ENCODE measurements around the gene HOXC4.

DNA sequence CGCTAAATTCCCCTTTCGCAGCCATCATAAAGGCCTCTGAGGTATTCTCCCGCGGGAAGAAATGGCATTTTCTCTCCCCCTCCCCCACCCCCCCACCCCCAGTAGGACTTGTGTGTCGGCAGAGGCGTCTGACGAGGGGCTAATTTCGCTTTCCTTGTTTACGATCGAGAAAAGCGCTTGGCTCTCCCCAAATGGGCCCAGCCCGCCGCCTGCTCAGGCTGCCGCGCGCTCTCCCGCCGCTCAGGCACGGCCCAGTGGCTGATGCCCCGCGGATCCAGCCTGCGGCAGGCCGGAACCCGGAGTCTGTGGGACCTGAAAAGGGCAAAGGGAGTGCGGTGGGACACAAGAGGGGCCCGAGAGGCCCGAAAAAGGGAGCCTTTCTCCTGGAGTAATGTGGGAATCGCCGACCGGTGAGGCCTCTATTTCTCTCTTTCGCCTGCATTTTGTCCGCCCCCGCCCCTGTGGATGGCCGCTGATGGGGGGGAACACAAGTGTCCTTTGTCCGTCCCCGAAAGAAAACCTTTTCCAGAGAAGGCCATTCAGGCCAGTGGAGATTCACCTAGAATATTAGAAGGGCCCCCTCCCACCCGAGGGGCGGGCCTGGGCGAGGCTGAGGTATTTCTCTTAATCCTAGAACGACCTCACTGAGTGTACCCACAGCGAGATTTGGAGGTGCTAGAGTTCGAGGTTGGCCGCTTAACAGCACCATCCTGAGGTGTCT, 34.4 kb upstream of the HOXC4 start:
- TF ChIP-seq MZF1 (tag by site-specific recombination; IDR thresholded peaks at IDR 0.05; ENCODE audit: borderline replicate concordance), result no peak
- TF ChIP-seq, protein P1, sequence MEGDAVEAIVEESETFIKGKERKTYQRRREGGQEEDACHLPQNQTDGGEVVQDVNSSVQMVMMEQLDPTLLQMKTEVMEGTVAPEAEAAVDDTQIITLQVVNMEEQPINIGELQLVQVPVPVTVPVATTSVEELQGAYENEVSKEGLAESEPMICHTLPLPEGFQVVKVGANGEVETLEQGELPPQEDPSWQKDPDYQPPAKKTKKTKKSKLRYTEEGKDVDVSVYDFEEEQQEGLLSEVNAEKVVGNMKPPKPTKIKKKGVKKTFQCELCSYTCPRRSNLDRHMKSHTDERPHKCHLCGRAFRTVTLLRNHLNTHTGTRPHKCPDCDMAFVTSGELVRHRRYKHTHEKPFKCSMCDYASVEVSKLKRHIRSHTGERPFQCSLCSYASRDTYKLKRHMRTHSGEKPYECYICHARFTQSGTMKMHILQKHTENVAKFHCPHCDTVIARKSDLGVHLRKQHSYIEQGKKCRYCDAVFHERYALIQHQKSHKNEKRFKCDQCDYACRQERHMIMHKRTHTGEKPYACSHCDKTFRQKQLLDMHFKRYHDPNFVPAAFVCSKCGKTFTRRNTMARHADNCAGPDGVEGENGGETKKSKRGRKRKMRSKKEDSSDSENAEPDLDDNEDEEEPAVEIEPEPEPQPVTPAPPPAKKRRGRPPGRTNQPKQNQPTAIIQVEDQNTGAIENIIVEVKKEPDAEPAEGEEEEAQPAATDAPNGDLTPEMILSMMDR (tag by site-specific recombination; IDR thresholded peaks at IDR 0.05), result no peak
- no peak for TF ChIP-seq ZNF707 (tag by site-specific recombination; IDR thresholded peaks at IDR 0.05)
- TF ChIP-seq, protein P2, sequence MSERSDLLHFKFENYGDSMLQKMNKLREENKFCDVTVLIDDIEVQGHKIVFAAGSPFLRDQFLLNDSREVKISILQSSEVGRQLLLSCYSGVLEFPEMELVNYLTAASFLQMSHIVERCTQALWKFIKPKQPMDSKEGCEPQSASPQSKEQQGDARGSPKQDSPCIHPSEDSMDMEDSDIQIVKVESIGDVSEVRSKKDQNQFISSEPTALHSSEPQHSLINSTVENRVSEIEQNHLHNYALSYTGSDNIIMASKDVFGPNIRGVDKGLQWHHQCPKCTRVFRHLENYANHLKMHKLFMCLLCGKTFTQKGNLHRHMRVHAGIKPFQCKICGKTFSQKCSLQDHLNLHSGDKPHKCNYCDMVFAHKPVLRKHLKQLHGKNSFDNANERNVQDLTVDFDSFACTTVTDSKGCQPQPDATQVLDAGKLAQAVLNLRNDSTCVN (tag by site-specific recombination; optimal IDR thresholded peaks at IDR 0.05), result peak; percentile 39
- no peak for TF ChIP-seq ZBTB1 (tag by site-specific recombination; IDR thresholded peaks at IDR 0.05)
- no peak for TF ChIP-seq ZNF561 (tag by site-specific recombination; IDR thresholded peaks at IDR 0.05; ENCODE audit: borderline replicate concordance)
- TF ChIP-seq, protein P3, sequence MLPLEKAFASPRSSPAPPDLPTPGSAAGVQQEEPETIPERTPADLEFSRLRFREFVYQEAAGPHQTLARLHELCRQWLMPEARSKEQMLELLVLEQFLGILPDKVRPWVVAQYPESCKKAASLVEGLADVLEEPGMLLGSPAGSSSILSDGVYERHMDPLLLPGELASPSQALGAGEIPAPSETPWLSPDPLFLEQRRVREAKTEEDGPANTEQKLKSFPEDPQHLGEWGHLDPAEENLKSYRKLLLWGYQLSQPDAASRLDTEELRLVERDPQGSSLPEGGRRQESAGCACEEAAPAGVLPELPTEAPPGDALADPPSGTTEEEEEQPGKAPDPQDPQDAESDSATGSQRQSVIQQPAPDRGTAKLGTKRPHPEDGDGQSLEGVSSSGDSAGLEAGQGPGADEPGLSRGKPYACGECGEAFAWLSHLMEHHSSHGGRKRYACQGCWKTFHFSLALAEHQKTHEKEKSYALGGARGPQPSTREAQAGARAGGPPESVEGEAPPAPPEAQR (tag by site-specific recombination; IDR thresholded peaks at IDR 0.05), result no peak
- TF ChIP-seq ZBTB21 (tag by site-specific recombination; IDR thresholded peaks at IDR 0.05), result no peak
- TF ChIP-seq, protein P4, sequence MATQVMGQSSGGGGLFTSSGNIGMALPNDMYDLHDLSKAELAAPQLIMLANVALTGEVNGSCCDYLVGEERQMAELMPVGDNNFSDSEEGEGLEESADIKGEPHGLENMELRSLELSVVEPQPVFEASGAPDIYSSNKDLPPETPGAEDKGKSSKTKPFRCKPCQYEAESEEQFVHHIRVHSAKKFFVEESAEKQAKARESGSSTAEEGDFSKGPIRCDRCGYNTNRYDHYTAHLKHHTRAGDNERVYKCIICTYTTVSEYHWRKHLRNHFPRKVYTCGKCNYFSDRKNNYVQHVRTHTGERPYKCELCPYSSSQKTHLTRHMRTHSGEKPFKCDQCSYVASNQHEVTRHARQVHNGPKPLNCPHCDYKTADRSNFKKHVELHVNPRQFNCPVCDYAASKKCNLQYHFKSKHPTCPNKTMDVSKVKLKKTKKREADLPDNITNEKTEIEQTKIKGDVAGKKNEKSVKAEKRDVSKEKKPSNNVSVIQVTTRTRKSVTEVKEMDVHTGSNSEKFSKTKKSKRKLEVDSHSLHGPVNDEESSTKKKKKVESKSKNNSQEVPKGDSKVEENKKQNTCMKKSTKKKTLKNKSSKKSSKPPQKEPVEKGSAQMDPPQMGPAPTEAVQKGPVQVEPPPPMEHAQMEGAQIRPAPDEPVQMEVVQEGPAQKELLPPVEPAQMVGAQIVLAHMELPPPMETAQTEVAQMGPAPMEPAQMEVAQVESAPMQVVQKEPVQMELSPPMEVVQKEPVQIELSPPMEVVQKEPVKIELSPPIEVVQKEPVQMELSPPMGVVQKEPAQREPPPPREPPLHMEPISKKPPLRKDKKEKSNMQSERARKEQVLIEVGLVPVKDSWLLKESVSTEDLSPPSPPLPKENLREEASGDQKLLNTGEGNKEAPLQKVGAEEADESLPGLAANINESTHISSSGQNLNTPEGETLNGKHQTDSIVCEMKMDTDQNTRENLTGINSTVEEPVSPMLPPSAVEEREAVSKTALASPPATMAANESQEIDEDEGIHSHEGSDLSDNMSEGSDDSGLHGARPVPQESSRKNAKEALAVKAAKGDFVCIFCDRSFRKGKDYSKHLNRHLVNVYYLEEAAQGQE (tag by site-specific recombination; IDR thresholded peaks at IDR 0.05), result no peak
- TF ChIP-seq TRIM28 (IDR thresholded peaks at IDR 0.05; ENCODE audit: borderline replicate concordance, low read length), result no peak

Data from HEK293 (cell line).